ENCODE results near the gene CCL18. TPM values are rescaled to one million over a fixed set of nuclear protein-coding genes. Genes with fewer than 3 reads are reported as not detected.

Gene CCL18
- total RNA-seq, 1 experiment from 2014 or later, result not detected

Other genes starting within 250 kb of the CCL18 start
- not detected in 2 replicates for gene HEATR9, start 195.4 kb upstream of the CCL18 start, total RNA-seq (2021)
- not detected in 2 replicates for gene CCL5, start 183.9 kb upstream of the CCL18 start, total RNA-seq (2021)
- gene RDM1, start 133.5 kb upstream of the CCL18 start, total RNA-seq (2021), result 9.0 and 9.8 TPM in 2 replicates
- gene LYZL6, start 120.6 kb upstream of the CCL18 start, total RNA-seq (2021), result not detected in 2 replicates
- not detected in 2 replicates for gene CCL16, start 82.8 kb upstream of the CCL18 start, total RNA-seq (2021)
- gene CCL14, start 77.5 kb upstream of the CCL18 start, total RNA-seq (2021), result not detected in 2 replicates
- gene CCL15, start 62.7 kb upstream of the CCL18 start, total RNA-seq (2021), result not detected in 2 replicates
- not detected in 2 replicates for gene CCL23, start 46.3 kb upstream of the CCL18 start, total RNA-seq (2021)
- not detected in 2 replicates for gene CCL3, start 25.9 kb downstream of the CCL18 start, total RNA-seq (2021)
- not detected in 2 replicates for gene CCL4, start 39.6 kb downstream of the CCL18 start, total RNA-seq (2021)
- gene TBC1D3B, start 112.4 kb downstream of the CCL18 start, total RNA-seq (2021), result 5.5 and 8.8 TPM in 2 replicates
- 0.29 TPM in 1 of 2 replicates, not detected in the other for gene CCL3L1, start 132.5 kb downstream of the CCL18 start, total RNA-seq (2021)
- not detected in 2 replicates for gene CCL4L2, start 146.8 kb downstream of the CCL18 start, total RNA-seq (2021)
- 0.35 TPM in 1 of 2 replicates, not detected in the other for gene TBC1D3I, start 200.3 kb downstream of the CCL18 start, total RNA-seq (2021)